Measurements from ENCODE around the gene PAXIP1. TPM values are rescaled to one million over a fixed set of nuclear protein-coding genes. Genes with fewer than 3 reads are reported as not detected.

PAXIP1 gene
- total RNA-seq, 2 experiments from 2014 or later: 27.6 to 31.4 TPM

DNA sequence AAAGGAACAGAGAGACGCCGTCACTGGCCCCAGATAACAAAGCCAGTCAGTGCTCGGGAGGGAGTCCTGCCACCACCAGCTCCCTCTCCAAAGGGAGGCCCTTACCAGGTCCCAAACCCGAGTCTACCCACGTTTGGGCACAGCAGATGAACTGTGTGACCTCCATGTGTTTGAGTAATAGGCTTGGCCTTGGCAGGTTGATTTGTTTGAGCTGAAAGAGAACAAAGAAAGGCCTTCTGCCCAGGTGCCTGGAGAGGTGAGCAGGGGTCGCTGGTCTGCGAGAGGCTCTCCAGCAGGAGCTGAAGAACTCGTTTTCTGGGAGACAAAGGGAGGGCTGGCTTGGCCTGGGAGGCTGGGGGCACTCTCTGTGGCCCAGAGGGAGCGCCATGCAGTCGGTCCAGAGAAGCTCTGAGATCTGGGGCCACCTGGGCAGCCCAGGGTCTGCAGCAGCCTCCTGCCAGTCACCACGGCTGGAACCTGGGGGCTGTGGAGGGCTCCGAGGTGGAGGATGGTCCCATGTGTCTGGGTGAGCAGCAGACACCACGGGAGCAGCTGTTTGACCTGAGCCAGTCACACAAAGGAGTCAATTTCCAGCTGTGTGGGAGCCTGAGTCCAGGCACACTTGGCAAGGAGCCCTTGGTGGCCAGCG is 99.7 kb downstream of the PAXIP1 start:
- no peak overlapping the region for H3K27ac Mint-ChIP-seq
- CTCF ChIA-PET: no interaction called here
- intact Hi-C loops (cut with DNase I, micrococcal nuclease): no loop called here
- POLR2A ChIA-PET: no interaction called here
- no peaks in the 10 kb centered on the region for H3K4me1 Mint-ChIP-seq
- no peaks in the 10 kb centered on the region for H3K9me3 Mint-ChIP-seq (ENCODE audit: low read depth)
- H3K36me3 Mint-ChIP-seq (ENCODE audit: low read depth): no peaks in the 10 kb centered on the region
- ATAC-seq (no peak), DNase-seq (no peak)
- peaks cover 1% of the 10 kb centered on the region for H3K27me3 Mint-ChIP-seq
- H3K4me3 Mint-ChIP-seq: no peak overlapping the region

DNA sequence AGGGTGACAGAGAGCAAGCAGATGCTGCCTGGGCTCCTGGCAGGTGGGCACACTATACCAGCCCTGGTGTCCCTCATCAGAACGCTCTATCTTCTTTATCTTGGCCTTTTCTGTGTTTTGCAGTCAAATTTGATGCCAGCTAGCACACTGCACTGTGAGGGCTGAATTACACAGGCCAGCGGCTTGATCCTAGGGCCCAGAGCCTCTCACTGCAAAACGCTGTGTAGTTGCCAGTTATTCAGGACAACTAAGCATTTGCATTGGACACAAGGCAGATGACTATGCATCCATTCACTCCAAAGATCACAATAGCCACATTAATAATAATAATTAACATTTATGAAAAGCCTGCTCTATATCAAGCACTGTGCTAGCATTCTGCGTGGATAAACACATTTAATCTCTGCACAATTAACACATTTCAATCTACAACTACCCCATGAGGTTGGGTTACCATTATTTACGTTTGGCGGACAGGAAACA is 100.3 kb downstream of the PAXIP1 start:
- POLR2A ChIA-PET: no interaction called here
- CTCF ChIA-PET: no interaction called here

DNA sequence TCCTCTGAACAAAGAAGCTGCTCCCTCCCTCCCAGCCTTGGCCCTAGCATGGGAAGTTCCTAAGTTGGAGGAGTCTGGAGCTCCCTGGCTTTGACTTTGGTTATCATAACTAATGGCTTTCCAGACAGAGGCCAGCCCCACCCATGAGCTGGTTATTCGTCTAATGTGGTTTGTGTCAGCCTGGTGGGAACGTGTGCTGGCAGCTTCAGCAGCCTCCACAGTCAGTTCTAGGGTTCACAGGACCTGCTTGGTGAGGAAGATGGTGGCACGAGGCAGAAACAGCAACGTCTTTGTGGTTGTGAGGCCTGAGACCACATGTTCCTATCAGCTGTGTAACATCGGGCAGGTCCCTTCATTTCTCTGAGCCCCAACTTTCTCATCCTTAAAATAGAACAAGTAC is 103.1 kb downstream of the PAXIP1 start:
- CTCF ChIA-PET: interaction anchor here (0.9 kb wide), 1 partner anchor 54 kb away, joined by 3 read pairs; no protein-coding TSS in a partner anchor
- intact Hi-C loops (cut with DNase I, micrococcal nuclease): no loop called here

More for the DNA sequence above, 100.3 kb downstream of the PAXIP1 start:
- no peaks in the 10 kb centered on the region for H3K9me3 Mint-ChIP-seq (ENCODE audit: low read depth)
- ATAC-seq: no peak
- no peaks in the 10 kb centered on the region for H3K36me3 Mint-ChIP-seq (ENCODE audit: low read depth)
- intact Hi-C loops (cut with DNase I, micrococcal nuclease): no loop called here
- no peak overlapping the region for H3K27ac Mint-ChIP-seq
- H3K27me3 Mint-ChIP-seq: peaks cover 1% of the 10 kb centered on the region
- no peak for DNase-seq
- H3K4me1 Mint-ChIP-seq: no peaks in the 10 kb centered on the region
- H3K4me3 Mint-ChIP-seq: no peak overlapping the region

DNA sequence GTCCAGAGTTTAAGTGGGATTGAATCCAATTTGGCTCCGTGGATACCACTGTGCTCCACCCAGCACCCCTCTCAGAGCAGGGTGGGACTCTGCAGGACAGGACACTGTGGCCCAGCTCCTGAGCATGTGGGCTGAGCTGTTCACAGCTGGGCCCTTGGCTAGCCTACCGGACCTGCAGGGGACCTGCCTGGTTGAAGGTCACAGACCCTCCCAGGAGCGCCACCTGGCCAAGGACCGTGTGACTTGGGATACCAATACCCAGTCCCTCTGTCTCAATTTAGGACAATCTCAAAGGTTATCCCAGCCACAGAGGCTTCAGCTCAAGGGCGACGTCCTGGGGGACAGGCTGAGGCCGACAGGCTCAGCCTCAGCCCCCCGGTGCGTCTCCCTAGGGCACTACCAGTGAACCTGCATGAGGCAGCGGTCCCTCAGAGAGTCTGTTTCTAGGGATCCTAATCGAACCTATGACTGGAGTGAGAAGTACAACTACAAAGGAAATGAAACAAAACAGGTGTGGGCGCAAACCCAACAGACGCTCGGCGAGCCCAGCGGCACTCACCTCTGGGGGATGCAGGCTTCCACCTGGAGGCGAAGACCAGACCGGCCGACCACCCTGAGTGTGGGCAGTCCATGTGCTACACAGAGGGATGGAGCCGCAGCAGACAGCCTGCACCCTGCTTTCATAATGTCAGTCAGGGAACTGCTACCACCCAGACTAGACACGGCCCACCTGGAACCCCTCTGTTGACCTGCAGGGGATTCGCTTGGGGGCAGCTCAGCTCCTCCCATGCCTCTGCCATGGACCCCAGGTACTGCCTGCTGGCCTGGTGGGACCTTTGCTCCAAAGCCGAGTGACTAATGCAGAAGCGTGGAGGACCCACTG is 103.7 kb downstream of the PAXIP1 start:
- DNase-seq (no peak), ATAC-seq (no peak)
- Mint-ChIP-seq H3K27ac (no peak overlapping the region), H3K9me3 (ENCODE audit: low read depth) (no peaks in the 10 kb centered on the region), H3K36me3 (ENCODE audit: low read depth) (no peaks in the 10 kb centered on the region), H3K4me1 (no peaks in the 10 kb centered on the region), H3K27me3 (peaks cover 1% of the 10 kb centered on the region), H3K4me3 (no peak overlapping the region)
- ChIA-PET CTCF (interaction anchor here (0.9 kb wide), 1 partner anchor 54 kb away, joined by 3 read pairs; no protein-coding TSS in a partner anchor), POLR2A (no interaction called here)
- intact Hi-C loops (cut with DNase I, micrococcal nuclease): no loop called here

More for the DNA sequence above, 103.1 kb downstream of the PAXIP1 start:
- ATAC-seq (no peak), DNase-seq (no peak)
- Mint-ChIP-seq H3K27ac (no peak overlapping the region), H3K4me1 (no peaks in the 10 kb centered on the region), H3K36me3 (ENCODE audit: low read depth) (no peaks in the 10 kb centered on the region), H3K4me3 (no peak overlapping the region), H3K9me3 (ENCODE audit: low read depth) (no peaks in the 10 kb centered on the region), H3K27me3 (peaks cover 1% of the 10 kb centered on the region)
- POLR2A ChIA-PET: no interaction called here

DNA sequence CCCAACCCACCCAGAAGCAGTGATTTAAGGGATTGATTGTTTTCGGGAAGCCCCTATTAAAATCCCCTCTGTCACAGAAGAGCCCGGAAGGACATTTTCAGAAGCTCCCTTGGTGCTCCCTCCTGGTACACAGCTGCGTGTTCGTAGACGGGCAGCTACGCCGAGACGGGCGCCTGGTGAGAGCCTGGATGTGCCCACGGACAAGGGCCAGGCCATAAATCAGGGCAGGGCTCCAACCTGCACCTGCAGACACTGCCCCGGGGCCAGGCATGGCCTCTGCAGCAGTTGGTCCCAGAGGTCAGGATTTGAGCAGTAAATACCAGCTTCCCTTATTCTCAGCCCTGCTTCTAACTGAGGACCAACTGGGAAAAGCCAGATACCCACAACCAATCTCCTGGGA is 106.8 kb downstream of the PAXIP1 start:
- H3K36me3 Mint-ChIP-seq (ENCODE audit: low read depth): no peaks in the 10 kb centered on the region
- H3K27me3 Mint-ChIP-seq: peaks cover 8% of the 10 kb centered on the region
- H3K4me1 Mint-ChIP-seq: no peaks in the 10 kb centered on the region
- CTCF ChIA-PET: interaction anchor here (0.7 to 1.0 kb wide), 2 partner anchors 114 to 118 kb away, joined by 3 to 4 read pairs; no protein-coding TSS in a partner anchor
- H3K4me3 Mint-ChIP-seq: no peak overlapping the region
- intact Hi-C loops (cut with DNase I, micrococcal nuclease): no loop called here
- H3K27ac Mint-ChIP-seq: no peak overlapping the region
- ATAC-seq (no peak), DNase-seq (no peak)
- no peaks in the 10 kb centered on the region for H3K9me3 Mint-ChIP-seq (ENCODE audit: low read depth)
- POLR2A ChIA-PET: interaction anchor here (0.6 kb wide), 1 partner anchor 210 kb away, joined by 3 read pairs; no protein-coding TSS in a partner anchor

Other genes with a start within 250 kb of the PAXIP1 start
- gene HTR5A, start 67.2 kb upstream of the PAXIP1 start, total RNA-seq: not detected

Measured in activated CD4-positive, alpha-beta T cell treated with anti-CD3 and anti-CD28 coated beads for 36 hours (primary cell).